Tibial nerve (tissue), 4 donors: ENCODE measurements around the gene SHROOM3. TPM values are rescaled to one million over a fixed set of nuclear protein-coding genes. Genes with fewer than 3 reads are reported as not detected.

Experiments
- DNase-seq, 2 donors: peaks; one replicate each; pipeline ENCODE4 v3.0.0-alpha.2; 2019; ENCODE audit warnings: low spot score in 2 of 2
- H3K27ac ChIP-seq, 4 donors: fragments of 200-600 bp; sonication (generic) in 3 of 4; one replicate each; pipeline ENCODE4 v1.5.1; 2017 to 2019; ENCODE audit warnings: mild to moderate bottlenecking in 1 of 4
- H3K27me3 ChIP-seq, 2 donors: fragments of 200-600 bp; sonication (generic) in 1 of 2; one replicate each; pipeline versions ENCODE4 v1.5.1 to v1.6.0; 2017 to 2019
- H3K36me3 ChIP-seq, 3 donors: fragments of 200-600 bp; sonication (generic); one replicate each; pipeline ENCODE4 v1.5.1; 2018 to 2019
- H3K4me1 ChIP-seq, 4 donors: fragments of 200-600 bp; sonication (generic) in 3 of 4; one replicate each; pipeline ENCODE4 v1.5.1; 2017 to 2019
- H3K4me3 ChIP-seq, 4 donors: fragments of 200-600 bp; sonication (generic) in 3 of 4; one replicate each; pipeline ENCODE4 v1.5.1; 2017 to 2019; ENCODE audit warnings: mild to moderate bottlenecking in 1 of 4, moderate library complexity in 1 of 4
- H3K9me3 ChIP-seq, 4 donors: fragments of 200-600 bp; sonication (generic) in 3 of 4; one replicate each; pipeline ENCODE4 v1.5.1; 2017 to 2019
- CTCF ChIP-seq, 5 experiments: fragments of 200-600 bp in 3 of 5; fragments of 450-650 bp in 2 of 5; sonication (generic) in 3 of 5; IDR thresholded peaks; one replicate each; pipeline ENCODE4 v1.5.1; 2016 to 2019; ENCODE audit warnings: antibody characterized with exemption in 5 of 5, mild to moderate bottlenecking in 3 of 5, moderate library complexity in 2 of 5
- EP300 ChIP-seq, 2 donors: sonication (generic); formaldehyde crosslinking; IDR thresholded peaks; one replicate each; pipeline ENCODE4 v1.6.1; 2017; ENCODE audit warnings: antibody characterized with exemption in 2 of 2, mild to moderate bottlenecking in 1 of 2
- POLR2A ChIP-seq, 2 donors: fragments of 450-650 bp; IDR thresholded peaks; one replicate each; pipeline ENCODE4 v1.6.1; 2017; ENCODE audit warnings: antibody characterized with exemption in 2 of 2, mild to moderate bottlenecking in 2 of 2, moderate library complexity in 2 of 2
- WGBS, 2 donors: methylation state at CpG; one replicate each; pipeline ENCODE4 v1.1.5; 2018; 5-methylcytosine and 5-hydroxymethylcytosine counted together
- total RNA-seq, 4 donors: library from RNA; depleted of rRNA; stranded (reverse); fragments of >200 nt; gene quantifications; one replicate each; pipeline ENCODE4 v1.1.0, GENCODE V29; 2016

The SHROOM3 gene
- total RNA-seq, 4 donors from 2014 or later, result 28.0 to 49.8 (median 37.9) TPM

- TF ChIP-seq POLR2A (IDR thresholded peaks at IDR 0.05) (no peak), CTCF (IDR thresholded peaks at IDR 0.05) (no peak), EP300 (IDR thresholded peaks at IDR 0.05) (no peak)
- Histone ChIP-seq H3K36me3 (no peaks in the 10 kb centered on the region), H3K27ac (no peak overlapping the region), H3K4me3 (no peak overlapping the region), H3K27me3 (no peaks in the 10 kb centered on the region), H3K4me1 (peaks cover 0 to 23% (median 3%) of the 10 kb centered on the region in 4 donors), H3K9me3 (no peaks in the 10 kb centered on the region)
- 79 to 80% methylated on average over 2 to 3 of the region's 3 CpGs for WGBS, 2 donors
- DNase-seq, result no peak
Measured at GRCh38 chr4:76591992-76592391, 157.0 kb downstream of the SHROOM3 start.

GRCh38 chr4:76592460-76592859 is 157.4 kb downstream of the SHROOM3 start:
- H3K27ac ChIP-seq, result no peak overlapping the region
- no peaks in the 10 kb centered on the region for H3K9me3 ChIP-seq
- H3K27me3 ChIP-seq, result no peaks in the 10 kb centered on the region
- peaks cover 0 to 23% (median 3%) of the 10 kb centered on the region in 4 donors for H3K4me1 ChIP-seq
- WGBS, 2 donors, result 76 to 91% methylated on average over 6 of the region's 6 CpGs
- no peak for TF ChIP-seq EP300 (IDR thresholded peaks at IDR 0.05)
- TF ChIP-seq POLR2A (IDR thresholded peaks at IDR 0.05), result no peak
- TF ChIP-seq CTCF (IDR thresholded peaks at IDR 0.05), result no peak
- H3K4me3 ChIP-seq, result no peak overlapping the region
- no peak for DNase-seq
- no peaks in the 10 kb centered on the region for H3K36me3 ChIP-seq

- no peak for DNase-seq
- peaks cover 0 to 23% (median 3%) of the 10 kb centered on the region in 4 donors for H3K4me1 ChIP-seq
- no peaks in the 10 kb centered on the region for H3K36me3 ChIP-seq
- TF ChIP-seq POLR2A (IDR thresholded peaks at IDR 0.05) (no peak), EP300 (IDR thresholded peaks at IDR 0.05) (no peak), CTCF (IDR thresholded peaks at IDR 0.05) (no peak)
- 81 to 89% methylated on average over 2 of the region's 2 CpGs for WGBS, 2 donors
- no peak overlapping the region for H3K27ac ChIP-seq
- no peaks in the 10 kb centered on the region for H3K9me3 ChIP-seq
- no peak overlapping the region for H3K4me3 ChIP-seq
- H3K27me3 ChIP-seq, result no peaks in the 10 kb centered on the region
Measured at GRCh38 chr4:76594173-76594572, 159.1 kb downstream of the SHROOM3 start.

GRCh38 chr4:76595435-76595834 is 160.4 kb downstream of the SHROOM3 start:
- Histone ChIP-seq H3K9me3 (no peaks in the 10 kb centered on the region), H3K4me1 (peaks cover 0 to 11% (median 3%) of the 10 kb centered on the region in 4 donors), H3K36me3 (no peaks in the 10 kb centered on the region), H3K27ac (no peak overlapping the region), H3K27me3 (no peaks in the 10 kb centered on the region), H3K4me3 (no peak overlapping the region)
- TF ChIP-seq POLR2A (IDR thresholded peaks at IDR 0.05) (no peak), CTCF (IDR thresholded peaks at IDR 0.05) (no peak), EP300 (IDR thresholded peaks at IDR 0.05) (no peak)
- no peak for DNase-seq
- WGBS, 2 donors, result 88 to 95% methylated on average over 1 of the region's 1 CpG

GRCh38 chr4:76596713-76597112 is 161.7 kb downstream of the SHROOM3 start:
- no peak for TF ChIP-seq EP300 (IDR thresholded peaks at IDR 0.05)
- no peak for TF ChIP-seq POLR2A (IDR thresholded peaks at IDR 0.05)
- no peak for DNase-seq
- Histone ChIP-seq H3K4me1 (peaks cover 0 to 2% (median 0%) of the 10 kb centered on the region in 4 donors), H3K27ac (no peak overlapping the region), H3K9me3 (no peaks in the 10 kb centered on the region), H3K36me3 (no peaks in the 10 kb centered on the region), H3K4me3 (no peak overlapping the region), H3K27me3 (no peaks in the 10 kb centered on the region)
- WGBS, 2 donors, result 75 to 100% methylated on average over 5 of the region's 5 CpGs
